Bronchial epithelial cell (primary cell): ENCODE results near the gene FOXM1. TPM values are rescaled to one million over a fixed set of nuclear protein-coding genes. Genes with fewer than 3 reads are reported as not detected.
A peak's percentile ranks its signal among the peaks of the same experiment; 100 is the strongest.

Source experiments
- DNase-seq: peaks from one replicate; pipeline ENCODE4 v3.0.0-alpha.2; 2010; ENCODE audit warnings: low read depth
- FAIRE-seq: peaks from 2 replicates; lab custom pipeline; 2011; peaks lifted over from hg19 to GRCh38; lab: Jason Lieb, UNC
- H3K27me3 ChIP-seq: 2 replicates; pipeline ENCODE4 v1.5.1; 2011; ENCODE audit warnings: low read length; ENCODE audit not compliant: control insufficient read depth, insufficient read depth
- H3K36me3 ChIP-seq: 2 replicates; pipeline ENCODE4 v1.5.1; 2011; ENCODE audit warnings: low read length; ENCODE audit not compliant: control insufficient read depth, insufficient read depth
- H3K4me3 ChIP-seq: 2 replicates; pipeline ENCODE4 v1.5.1; 2011; ENCODE audit warnings: mild to moderate bottlenecking, low read depth, low read length, control low read depth
- CTCF ChIP-seq: IDR thresholded peaks from 2 replicates; pipeline ENCODE4 v1.5.1; 2011; ENCODE audit warnings: mild to moderate bottlenecking, moderate library complexity, low read length, control low read depth, inconsistent platforms; ENCODE audit not compliant: insufficient read depth, severe bottlenecking
- total RNA-seq: library from RNA; depleted of rRNA; stranded (reverse); fragments of >200 nt; gene quantifications from 2 replicates; pipeline ENCODE4 v1.2.1, GENCODE V29; 2014

Gene FOXM1
- total RNA-seq, 1 donor from 2014 or later, result 0.79 TPM

- Histone ChIP-seq H3K27me3 (no peaks in the 10 kb centered on the region), H3K36me3 (peaks cover 2% of the 10 kb centered on the region), H3K4me3 (no peak overlapping the region)
- DNase-seq (no peak), FAIRE-seq (peak; percentile 40)
- TF ChIP-seq CTCF, result no peak
These were observed 34.0 kb downstream of the FOXM1 start for GRCh38 chr12:2842948-2843347.

- no peak overlapping the region for H3K4me3 ChIP-seq
- TF ChIP-seq CTCF, result no peak
- FAIRE-seq, result no peak
- H3K36me3 ChIP-seq, result peaks cover 2% of the 10 kb centered on the region
- H3K27me3 ChIP-seq, result no peaks in the 10 kb centered on the region
- DNase-seq, result no peak
These were observed 35.8 kb downstream of the FOXM1 start for GRCh38 chr12:2841056-2841650.

GRCh38 chr12:2836574-2836973, 40.4 kb downstream of the FOXM1 start:
- no peak for DNase-seq
- no peak for TF ChIP-seq CTCF
- Histone ChIP-seq H3K36me3 (no peaks in the 10 kb centered on the region), H3K4me3 (no peak overlapping the region), H3K27me3 (peaks cover 1% of the 10 kb centered on the region)
- FAIRE-seq, result peak; percentile 50

GRCh38 chr12:2835691-2836403, 41.1 kb downstream of the FOXM1 start:
- TF ChIP-seq CTCF, result no peak
- Histone ChIP-seq H3K4me3 (no peak overlapping the region), H3K36me3 (no peaks in the 10 kb centered on the region), H3K27me3 (peaks cover 1% of the 10 kb centered on the region)
- FAIRE-seq (no peak), DNase-seq (no peak)

GRCh38 chr12:2834581-2835491, 42.1 kb downstream of the FOXM1 start, which contains the start of gene NRIP2:
NRIP2 (minus strand) TSS chr12:2835035; CDS start chr12:2834983, 52 bp downstream.
- DNase-seq (no peak), FAIRE-seq (no peak)
- Histone ChIP-seq H3K36me3 (peaks cover 2% of the 10 kb centered on the region), H3K4me3 (no peak within 1 kb of the TSS), H3K27me3 (peaks cover 1% of the 10 kb centered on the region)
- no peak for TF ChIP-seq CTCF
